Hepatocyte (in vitro differentiated cells): Measurements from ENCODE around the gene SDHA. TPM values are rescaled to one million over a fixed set of nuclear protein-coding genes. Genes with fewer than 3 reads are reported as not detected.

Experiments used
- DNase-seq: peaks from one replicate; pipeline ENCODE4 v3.0.0-alpha.2; 2016; ENCODE audit warnings: low spot score
- H2AFZ ChIP-seq: fragments of 200-600 bp; sonication (generic); 2 replicates; pipeline ENCODE4 v1.6.0; 2016; ENCODE audit warnings: antibody characterized with exemption, mild to moderate bottlenecking
- H3K27ac ChIP-seq: fragments of 200-600 bp; sonication (generic); 2 replicates; pipeline ENCODE4 v1.5.1; 2016; ENCODE audit warnings: mild to moderate bottlenecking
- H3K27me3 ChIP-seq: fragments of 200-600 bp; sonication (generic); 2 replicates; pipeline ENCODE4 v1.6.1; 2016
- H3K36me3 ChIP-seq: fragments of 200-600 bp; sonication (generic); replicated peaks from 2 replicates; pipeline ENCODE4 v1.5.1; 2016; ENCODE audit warnings: low read depth; ENCODE audit not compliant: insufficient read depth
- H3K4me1 ChIP-seq: fragments of 200-600 bp; sonication (generic); 2 replicates; pipeline ENCODE4 v1.5.1; 2016; ENCODE audit warnings: mild to moderate bottlenecking, moderate library complexity; ENCODE audit not compliant: insufficient read depth
- H3K4me2 ChIP-seq: fragments of 200-600 bp; sonication (generic); 2 replicates; pipeline ENCODE4 v1.6.0; 2016
- H3K4me3 ChIP-seq: fragments of 200-600 bp; sonication (generic); 2 replicates; pipeline ENCODE4 v1.5.1; 2016; ENCODE audit warnings: mild to moderate bottlenecking
- H3K79me2 ChIP-seq: fragments of 200-600 bp; sonication (generic); 2 replicates; pipeline ENCODE4 v1.6.0; 2017; ENCODE audit warnings: mild to moderate bottlenecking
- H3K9me2 ChIP-seq: fragments of 200-600 bp; sonication (generic); replicated peaks from 2 replicates; pipeline ENCODE4 v1.6.0; 2017; ENCODE audit warnings: mild to moderate bottlenecking; ENCODE audit not compliant: insufficient read depth
- H3K9me3 ChIP-seq: fragments of 200-600 bp; sonication (generic); 2 replicates; pipeline ENCODE4 v1.5.1; 2016; ENCODE audit warnings: low read depth, mild to moderate bottlenecking
- H4K20me1 ChIP-seq: fragments of 200-600 bp; sonication (generic); 2 replicates; pipeline ENCODE4 v1.6.0; 2016; ENCODE audit warnings: mild to moderate bottlenecking; ENCODE audit not compliant: insufficient read depth, poor library complexity, severe bottlenecking
- EZH2 ChIP-seq: fragments of 200-600 bp; sonication (generic); IDR thresholded peaks from 2 replicates; pipeline ENCODE4 v1.6.1; 2016; ENCODE audit warnings: antibody characterized with exemption, mild to moderate bottlenecking, borderline replicate concordance
- EZH2phosphoT487 ChIP-seq: fragments of 200-600 bp; sonication (generic); IDR thresholded peaks from one replicate; pipeline ENCODE4 v1.6.1; 2018; ENCODE audit warnings: antibody characterized with exemption, mild to moderate bottlenecking, low read depth, moderate library complexity; ENCODE audit not compliant: unreplicated experiment, severe bottlenecking
- WGBS: methylation state at CpG from one replicate; pipeline ENCODE4 v1.1.6; 2016; ENCODE audit warnings: low lambda C conversion rate; ENCODE audit errors: missing lambda C conversion rate; 5-methylcytosine and 5-hydroxymethylcytosine counted together
- polyA plus RNA-seq: library from polyadenylated mRNA; unstranded; fragments of >200 nt; fragmentation: Nextera tagmentation; extraction: Ambion mirVana; gene quantifications from 2 replicates; pipeline ENCODE4 v1.2.1, GENCODE V29; 2016
- total RNA-seq: library from RNA; depleted of rRNA; stranded (reverse); fragments of >200 nt; gene quantifications from 2 replicates; pipeline ENCODE4 v1.2.3, GENCODE V29; 2014
- TF ChIP-seq, protein P1 (sequence below): fragments of 200-600 bp; sonication (generic); IDR thresholded peaks from 2 replicates; pipeline ENCODE4 v1.5.1; 2016; ENCODE audit warnings: antibody characterized with exemption, mild to moderate bottlenecking; ENCODE audit not compliant: poor library complexity

The SDHA gene
- total and polyA plus RNA-seq, 2 experiments from 2014 or later: 102 to 159 TPM

DNA sequence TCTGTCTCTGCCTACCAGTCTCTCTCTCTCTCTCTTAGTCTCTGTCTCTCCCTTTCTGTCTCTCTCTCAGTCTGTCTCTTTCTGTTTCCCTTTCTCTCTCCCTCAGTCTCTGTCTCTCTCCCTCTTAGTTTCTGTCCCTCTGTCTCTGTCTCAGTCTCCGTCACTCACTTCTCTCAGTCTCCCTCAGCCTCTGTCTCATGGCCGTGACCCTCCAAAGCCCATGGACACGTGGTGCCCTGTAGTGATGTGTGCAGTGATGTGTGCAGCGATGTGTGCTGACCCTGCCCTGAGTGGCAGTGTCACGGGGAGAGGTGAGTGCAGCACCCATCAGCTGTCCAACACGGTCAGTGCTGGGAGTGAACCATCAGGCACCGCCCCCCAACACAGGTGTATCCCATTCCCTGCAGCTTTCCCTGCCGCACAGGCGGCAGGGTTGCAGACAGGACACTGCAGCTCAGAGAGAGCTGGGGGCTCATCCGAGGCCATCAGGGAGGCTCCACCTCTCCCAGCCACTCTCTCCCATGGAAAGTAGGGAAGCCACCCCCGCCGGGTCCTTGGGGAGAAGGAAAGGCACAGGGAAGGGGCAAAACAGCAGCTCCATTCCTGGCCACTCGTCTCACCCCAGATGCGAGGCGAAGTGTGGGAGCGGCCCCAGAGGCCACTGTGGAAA lies 27.6 kb upstream of the SDHA start:
- H2AFZ ChIP-seq: no peak overlapping the region
- no peak overlapping the region for H3K4me2 ChIP-seq
- no peaks in the 10 kb centered on the region for H3K9me2 ChIP-seq
- H4K20me1 ChIP-seq: no peaks in the 10 kb centered on the region
- no peak for TF ChIP-seq EZH2
- no peak for TF ChIP-seq EZH2phosphoT487
- TF ChIP-seq, protein P1, sequence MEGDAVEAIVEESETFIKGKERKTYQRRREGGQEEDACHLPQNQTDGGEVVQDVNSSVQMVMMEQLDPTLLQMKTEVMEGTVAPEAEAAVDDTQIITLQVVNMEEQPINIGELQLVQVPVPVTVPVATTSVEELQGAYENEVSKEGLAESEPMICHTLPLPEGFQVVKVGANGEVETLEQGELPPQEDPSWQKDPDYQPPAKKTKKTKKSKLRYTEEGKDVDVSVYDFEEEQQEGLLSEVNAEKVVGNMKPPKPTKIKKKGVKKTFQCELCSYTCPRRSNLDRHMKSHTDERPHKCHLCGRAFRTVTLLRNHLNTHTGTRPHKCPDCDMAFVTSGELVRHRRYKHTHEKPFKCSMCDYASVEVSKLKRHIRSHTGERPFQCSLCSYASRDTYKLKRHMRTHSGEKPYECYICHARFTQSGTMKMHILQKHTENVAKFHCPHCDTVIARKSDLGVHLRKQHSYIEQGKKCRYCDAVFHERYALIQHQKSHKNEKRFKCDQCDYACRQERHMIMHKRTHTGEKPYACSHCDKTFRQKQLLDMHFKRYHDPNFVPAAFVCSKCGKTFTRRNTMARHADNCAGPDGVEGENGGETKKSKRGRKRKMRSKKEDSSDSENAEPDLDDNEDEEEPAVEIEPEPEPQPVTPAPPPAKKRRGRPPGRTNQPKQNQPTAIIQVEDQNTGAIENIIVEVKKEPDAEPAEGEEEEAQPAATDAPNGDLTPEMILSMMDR: no peak
- H3K79me2 ChIP-seq: no peaks in the 10 kb centered on the region
- no peaks in the 10 kb centered on the region for H3K4me1 ChIP-seq
- no peak overlapping the region for H3K27ac ChIP-seq
- DNase-seq: no peak
- no peak overlapping the region for H3K4me3 ChIP-seq
- 80% methylated on average over 15 of the region's 16 CpGs for WGBS
- H3K36me3 ChIP-seq: no peaks in the 10 kb centered on the region
- H3K9me3 ChIP-seq: no peaks in the 10 kb centered on the region
- H3K27me3 ChIP-seq: no peaks in the 10 kb centered on the region

DNA sequence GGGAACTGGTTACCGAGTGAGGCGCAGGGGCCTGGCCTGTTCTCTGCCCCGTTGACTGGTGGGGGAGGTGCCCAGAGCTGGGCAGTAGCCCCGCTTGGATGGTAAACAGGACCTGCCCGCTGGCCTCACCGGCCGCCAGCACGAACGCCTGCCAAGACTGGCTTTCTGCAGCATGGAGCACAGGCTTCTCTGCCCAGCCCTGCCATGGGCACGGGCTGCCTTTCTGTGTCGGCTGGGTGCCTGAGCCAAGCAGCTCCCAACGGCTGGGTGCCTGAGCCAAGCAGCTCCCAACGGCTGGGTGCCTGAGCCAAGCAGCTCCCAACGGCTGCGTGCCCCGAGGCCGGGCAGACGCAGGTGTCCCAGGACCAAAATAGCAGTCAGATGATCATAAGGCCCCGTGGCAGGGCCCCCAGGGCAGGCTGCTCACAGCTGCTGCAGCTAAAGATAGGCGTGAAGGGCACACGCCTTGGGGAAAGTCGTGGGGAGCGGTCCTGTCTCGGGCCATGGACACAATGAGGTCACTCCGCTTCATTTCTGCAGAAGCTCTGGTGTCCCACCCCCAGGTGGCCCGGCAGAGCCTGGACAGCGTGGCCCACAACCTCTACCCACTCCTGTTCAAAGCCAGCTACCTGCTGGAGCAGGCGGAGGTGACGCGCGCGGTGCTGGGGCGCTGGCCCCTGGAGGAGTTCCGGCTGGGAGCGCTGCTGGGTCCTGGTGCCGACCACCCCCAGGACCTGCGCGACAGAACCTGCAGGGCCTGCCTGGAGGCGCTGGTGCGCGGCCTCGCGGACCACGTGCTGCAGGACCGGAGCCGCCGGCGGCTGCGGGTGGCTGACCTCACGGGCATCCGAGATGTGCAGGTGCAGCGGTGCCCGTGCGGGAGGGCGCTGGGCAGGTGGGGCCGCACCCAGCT lies 26.8 kb upstream of the SDHA start, which contains the start of gene LRRC14B:
TSS of gene LRRC14B (plus strand) at position 460 of the 913 bp plus-strand sequence. CDS start at position 504, 44 bp downstream.
- TF ChIP-seq, protein P1: no peak
- TF ChIP-seq EZH2 (no peak), EZH2phosphoT487 (no peak)
- Histone ChIP-seq H3K4me1 (no peaks in the 10 kb centered on the region), H3K27ac (no peak within 1 kb of the TSS), H4K20me1 (no peaks in the 10 kb centered on the region), H3K79me2 (no peaks in the 10 kb centered on the region), H2AFZ (no peak within 1 kb of the TSS), H3K36me3 (no peaks in the 10 kb centered on the region), H3K9me2 (no peaks in the 10 kb centered on the region), H3K4me3 (no peak within 1 kb of the TSS), H3K9me3 (no peaks in the 10 kb centered on the region), H3K27me3 (no peaks in the 10 kb centered on the region), H3K4me2 (no peak within 1 kb of the TSS)
- WGBS: 89% methylated on average over 56 of the region's 56 CpGs
- no peak for DNase-seq

DNA sequence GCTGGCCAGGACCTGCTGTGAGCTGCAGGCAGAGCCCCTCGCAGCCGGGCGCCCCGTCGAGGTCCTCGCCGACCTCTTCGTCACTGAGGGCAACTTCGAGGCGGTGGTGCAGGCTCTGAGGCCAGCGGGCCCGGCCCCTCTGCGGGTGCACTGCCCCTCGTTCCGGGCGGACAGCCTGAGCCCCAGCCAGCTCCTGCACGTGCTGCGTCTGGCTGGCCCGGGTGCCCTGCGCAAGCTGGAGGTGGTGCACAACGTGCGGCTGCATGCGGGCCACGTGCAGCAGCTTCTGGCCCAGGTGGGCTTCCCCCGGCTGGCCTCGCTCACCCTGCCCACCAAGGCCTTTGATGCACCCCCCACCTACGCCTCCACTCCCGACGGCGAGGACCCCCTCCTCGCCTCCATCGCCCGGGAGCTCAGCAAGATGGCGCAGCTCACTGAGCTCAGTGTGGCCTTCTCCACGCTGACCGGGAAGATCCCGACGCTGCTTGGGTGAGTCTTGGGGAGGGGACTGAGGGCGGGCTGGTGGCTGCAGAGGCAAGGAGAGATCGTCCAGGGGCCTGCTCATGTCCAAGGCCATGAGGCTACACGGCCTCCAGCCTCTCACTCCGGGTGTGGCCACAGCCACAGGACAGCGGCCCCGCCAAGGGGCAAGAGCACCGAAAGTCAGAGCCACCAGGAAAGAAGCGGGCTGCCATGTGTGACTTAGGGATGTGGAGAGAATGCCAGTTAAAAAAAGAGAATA lies 26.0 kb upstream of the SDHA start:
- H2AFZ ChIP-seq: no peak overlapping the region
- H3K27me3 ChIP-seq: no peaks in the 10 kb centered on the region
- H3K79me2 ChIP-seq: no peaks in the 10 kb centered on the region
- H3K9me2 ChIP-seq: no peaks in the 10 kb centered on the region
- no peaks in the 10 kb centered on the region for H3K4me1 ChIP-seq
- no peak overlapping the region for H3K4me2 ChIP-seq
- no peaks in the 10 kb centered on the region for H3K36me3 ChIP-seq
- no peaks in the 10 kb centered on the region for H4K20me1 ChIP-seq
- H3K4me3 ChIP-seq: no peak overlapping the region
- DNase-seq: no peak
- TF ChIP-seq EZH2 (no peak), EZH2phosphoT487 (no peak)
- TF ChIP-seq, protein P1: no peak
- no peak overlapping the region for H3K27ac ChIP-seq
- H3K9me3 ChIP-seq: no peaks in the 10 kb centered on the region
- WGBS: 96% methylated on average over 44 of the region's 46 CpGs
